Stimulated activated memory B cell treated with anti-CD40 and anti-IgM and Interleukin-4, amounts not matched to agents 10 μg/mL and 1 μg/mL and 100 μg/mL, for 72 hours (primary cell): Measurements from ENCODE around the gene GTF2H1.

Experiments
- ATAC-seq: fragments of 150-1000 bp; cut with Tn5 transposase; 2 replicates; pipeline ENCODE4 v1.10.0; 2021
- H3K27ac Mint-ChIP-seq: one replicate; pipeline ENCODE4 v1.8.0; 2022; ENCODE audit warnings: mild to moderate bottlenecking, mixed read lengths
- H3K27me3 Mint-ChIP-seq: one replicate; pipeline ENCODE4 v1.8.0; 2022; ENCODE audit warnings: mixed read lengths
- H3K36me3 Mint-ChIP-seq: one replicate; pipeline ENCODE4 v1.8.0; 2022; ENCODE audit warnings: mixed read lengths
- H3K4me1 Mint-ChIP-seq: one replicate; pipeline ENCODE4 v1.8.0; 2022; ENCODE audit warnings: mixed read lengths
- H3K4me3 Mint-ChIP-seq: one replicate; pipeline ENCODE4 v1.8.0; 2022; ENCODE audit warnings: mild to moderate bottlenecking, moderate library complexity, mixed read lengths
- H3K9me3 Mint-ChIP-seq: one replicate; pipeline ENCODE4 v1.8.0; 2022; ENCODE audit warnings: mixed read lengths

GTF2H1 gene

GRCh38 chr11:18416459-18416858 lies 94.1 kb downstream of the GTF2H1 start:
- Mint-ChIP-seq H3K4me1 (no peaks in the 10 kb centered on the region), H3K36me3 (no peaks in the 10 kb centered on the region), H3K27ac (no peak overlapping the region), H3K27me3 (no peaks in the 10 kb centered on the region), H3K9me3 (no peaks in the 10 kb centered on the region), H3K4me3 (no peak overlapping the region)
- ATAC-seq, result no peak
